SU-DHL-6 (cell line): ENCODE data around the gene TSNAX.

ENCODE experiments used
- EZH2phosphoT487 ChIP-seq: fragments of 200-600 bp; sonication (generic), shearing (Covaris generic); conservative IDR thresholded peaks from 2 replicates; pipeline ENCODE4 v1.6.1; 2018; ENCODE audit warnings: mild to moderate bottlenecking, antibody characterized with exemption, low read length, moderate library complexity, mixed read lengths
- TF ChIP-seq, protein P1 (sequence below): fragments of 200-600 bp; sonication (generic); IDR thresholded peaks from one replicate; pipeline ENCODE4 v1.5.1; 2017; ENCODE audit warnings: antibody characterized with exemption, mild to moderate bottlenecking, low read length, moderate library complexity; ENCODE audit not compliant: insufficient read depth, poor library complexity, severe bottlenecking

DNA sequence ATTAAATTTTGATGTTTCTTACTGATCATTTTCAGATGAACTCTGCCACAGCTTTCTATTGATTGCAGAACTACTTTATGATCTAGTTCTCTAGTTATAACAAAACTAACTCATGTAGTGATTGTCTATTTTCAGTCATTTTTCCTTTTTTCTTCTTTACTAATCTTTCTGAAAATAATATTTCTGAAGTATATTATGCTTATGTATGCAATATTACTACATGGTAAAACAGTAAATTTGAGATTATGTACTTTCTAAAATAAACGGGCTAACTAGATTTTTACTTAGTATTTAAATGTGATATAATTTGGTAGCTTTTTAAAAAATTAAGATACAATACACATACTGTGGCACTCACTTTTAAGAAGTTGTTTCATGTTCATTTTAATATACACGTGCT is 7.6 kb downstream of the TSNAX start:
- TF ChIP-seq, protein P1, sequence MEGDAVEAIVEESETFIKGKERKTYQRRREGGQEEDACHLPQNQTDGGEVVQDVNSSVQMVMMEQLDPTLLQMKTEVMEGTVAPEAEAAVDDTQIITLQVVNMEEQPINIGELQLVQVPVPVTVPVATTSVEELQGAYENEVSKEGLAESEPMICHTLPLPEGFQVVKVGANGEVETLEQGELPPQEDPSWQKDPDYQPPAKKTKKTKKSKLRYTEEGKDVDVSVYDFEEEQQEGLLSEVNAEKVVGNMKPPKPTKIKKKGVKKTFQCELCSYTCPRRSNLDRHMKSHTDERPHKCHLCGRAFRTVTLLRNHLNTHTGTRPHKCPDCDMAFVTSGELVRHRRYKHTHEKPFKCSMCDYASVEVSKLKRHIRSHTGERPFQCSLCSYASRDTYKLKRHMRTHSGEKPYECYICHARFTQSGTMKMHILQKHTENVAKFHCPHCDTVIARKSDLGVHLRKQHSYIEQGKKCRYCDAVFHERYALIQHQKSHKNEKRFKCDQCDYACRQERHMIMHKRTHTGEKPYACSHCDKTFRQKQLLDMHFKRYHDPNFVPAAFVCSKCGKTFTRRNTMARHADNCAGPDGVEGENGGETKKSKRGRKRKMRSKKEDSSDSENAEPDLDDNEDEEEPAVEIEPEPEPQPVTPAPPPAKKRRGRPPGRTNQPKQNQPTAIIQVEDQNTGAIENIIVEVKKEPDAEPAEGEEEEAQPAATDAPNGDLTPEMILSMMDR, result no peak
- no peak for TF ChIP-seq EZH2phosphoT487
